HUES64 (cell line): ENCODE measurements around the gene RUBCNL.

Experiments
- H3K27ac ChIP-seq: 2 replicates; pipeline ENCODE4 v1.7.0; 2013; ENCODE audit warnings: low read depth, low read length, inconsistent platforms
- H3K27me3 ChIP-seq: 2 replicates; pipeline ENCODE4 v1.6.1; 2013; ENCODE audit warnings: mild to moderate bottlenecking, low read length; ENCODE audit not compliant: insufficient read depth
- H3K36me3 ChIP-seq: 2 replicates; pipeline ENCODE4 v1.6.1; 2013; ENCODE audit warnings: mild to moderate bottlenecking, low read length; ENCODE audit not compliant: insufficient read depth
- H3K4me1 ChIP-seq: 2 replicates; pipeline ENCODE4 v1.6.1; 2013; ENCODE audit warnings: mild to moderate bottlenecking, low read length, moderate library complexity; ENCODE audit not compliant: insufficient read depth
- H3K4me3 ChIP-seq: 2 replicates; pipeline ENCODE4 v1.5.1; 2013; ENCODE audit warnings: mild to moderate bottlenecking, low read length, moderate library complexity
- H3K9ac ChIP-seq: 2 replicates; pipeline ENCODE4 v1.6.1; 2013; ENCODE audit warnings: mild to moderate bottlenecking, low read depth, low read length
- H3K9me3 ChIP-seq: 2 replicates; pipeline ENCODE4 v1.6.1; 2013; ENCODE audit warnings: low read depth, low read length; ENCODE audit not compliant: insufficient read depth
- WGBS: fragments of 150-250, 120-280 bp; methylation state at CpG from one replicate; pipeline ENCODE4 v1.1.7; 2013; ENCODE audit warnings: missing lambda C conversion rate; 5-methylcytosine and 5-hydroxymethylcytosine counted together

The RUBCNL gene

GRCh38 chr13:46388846-46389245, 1.8 kb upstream of the RUBCNL start:
- H3K36me3 ChIP-seq = no peaks in the 10 kb centered on the region
- WGBS = 76% methylated on average over 3 of the region's 3 CpGs
- H3K27ac ChIP-seq = no peak overlapping the region
- no peak overlapping the region for H3K4me3 ChIP-seq
- H3K27me3 ChIP-seq = peaks cover 59% of the 10 kb centered on the region
- H3K9me3 ChIP-seq = no peaks in the 10 kb centered on the region
- H3K9ac ChIP-seq = no peak overlapping the region
- H3K4me1 ChIP-seq = peaks cover 22% of the 10 kb centered on the region

GRCh38 chr13:46388308-46388707, 1.3 kb upstream of the RUBCNL start:
- peaks cover 22% of the 10 kb centered on the region for H3K4me1 ChIP-seq
- WGBS = 82% methylated on average over 6 of the region's 6 CpGs
- H3K27ac ChIP-seq = no peak overlapping the region
- no peak overlapping the region for H3K9ac ChIP-seq
- peaks cover 65% of the 10 kb centered on the region for H3K27me3 ChIP-seq
- H3K36me3 ChIP-seq = no peaks in the 10 kb centered on the region
- no peak overlapping the region for H3K4me3 ChIP-seq
- H3K9me3 ChIP-seq = no peaks in the 10 kb centered on the region

- peak overlapping the region; percentile 85 for H3K4me3 ChIP-seq
Measured at GRCh38 chr13:46386392-46387063, 524 bp downstream of the RUBCNL start.

GRCh38 chr13:46385946-46386345, 1.1 kb downstream of the RUBCNL start:
- 19% methylated on average over 10 of the region's 10 CpGs for WGBS
- H3K27ac ChIP-seq = no peak overlapping the region
- H3K9ac ChIP-seq = no peak overlapping the region
- H3K27me3 ChIP-seq = peaks cover 70% of the 10 kb centered on the region
- peak overlapping the region; percentile 85 for H3K4me3 ChIP-seq
- no peaks in the 10 kb centered on the region for H3K9me3 ChIP-seq
- peaks cover 22% of the 10 kb centered on the region for H3K4me1 ChIP-seq
- no peaks in the 10 kb centered on the region for H3K36me3 ChIP-seq

More at GRCh38 chr13:46386392-46387063, 524 bp downstream of the RUBCNL start:
- no peak overlapping the region for H3K27ac ChIP-seq
- H3K4me1 ChIP-seq = peaks cover 22% of the 10 kb centered on the region
- no peaks in the 10 kb centered on the region for H3K9me3 ChIP-seq
- H3K36me3 ChIP-seq = no peaks in the 10 kb centered on the region
- WGBS = under 1% methylated on average over 36 of the region's 37 CpGs
- H3K27me3 ChIP-seq = peaks cover 70% of the 10 kb centered on the region
- H3K9ac ChIP-seq = peak overlapping the region; percentile 53

- H3K36me3 ChIP-seq = no peaks in the 10 kb centered on the region
Measured at GRCh38 chr13:46383383-46383782, 3.7 kb downstream of the RUBCNL start.

GRCh38 chr13:46382224-46382623, 4.8 kb downstream of the RUBCNL start:
- Histone ChIP-seq H3K4me1 (peaks cover 8% of the 10 kb centered on the region), H3K9me3 (no peaks in the 10 kb centered on the region), H3K36me3 (no peaks in the 10 kb centered on the region), H3K27ac (no peak overlapping the region), H3K4me3 (no peak overlapping the region), H3K9ac (no peak overlapping the region), H3K27me3 (peaks cover 44% of the 10 kb centered on the region)
- 97% methylated on average over 3 of the region's 3 CpGs for WGBS

More at GRCh38 chr13:46383383-46383782, 3.7 kb downstream of the RUBCNL start:
- no peak overlapping the region for H3K27ac ChIP-seq
- H3K9me3 ChIP-seq = no peaks in the 10 kb centered on the region
- H3K4me1 ChIP-seq = peaks cover 8% of the 10 kb centered on the region
- no peak overlapping the region for H3K9ac ChIP-seq
- no peak overlapping the region for H3K4me3 ChIP-seq
- peaks cover 56% of the 10 kb centered on the region for H3K27me3 ChIP-seq

GRCh38 chr13:46380242-46380641, 6.8 kb downstream of the RUBCNL start:
- no peak overlapping the region for H3K4me3 ChIP-seq
- peaks cover 24% of the 10 kb centered on the region for H3K27me3 ChIP-seq
- 92% methylated on average over 4 of the region's 4 CpGs for WGBS
- no peak overlapping the region for H3K9ac ChIP-seq
- H3K9me3 ChIP-seq = no peaks in the 10 kb centered on the region
- H3K4me1 ChIP-seq = no peaks in the 10 kb centered on the region
- H3K27ac ChIP-seq = no peak overlapping the region
- H3K36me3 ChIP-seq = no peaks in the 10 kb centered on the region

GRCh38 chr13:46379611-46380010, 7.4 kb downstream of the RUBCNL start:
- Histone ChIP-seq H3K27me3 (peaks cover 18% of the 10 kb centered on the region), H3K9me3 (no peaks in the 10 kb centered on the region), H3K4me1 (no peaks in the 10 kb centered on the region), H3K4me3 (no peak overlapping the region), H3K36me3 (no peaks in the 10 kb centered on the region), H3K27ac (no peak overlapping the region), H3K9ac (no peak overlapping the region)
- WGBS = 93% methylated on average over 1 of the region's 2 CpGs

GRCh38 chr13:46378411-46378810, 8.6 kb downstream of the RUBCNL start:
- no peak overlapping the region for H3K9ac ChIP-seq
- H3K4me3 ChIP-seq = no peak overlapping the region
- H3K4me1 ChIP-seq = no peaks in the 10 kb centered on the region

GRCh38 chr13:46377554-46377953, 9.5 kb downstream of the RUBCNL start:
- Histone ChIP-seq H3K4me3 (no peak overlapping the region), H3K36me3 (no peaks in the 10 kb centered on the region), H3K9ac (no peak overlapping the region), H3K27me3 (no peaks in the 10 kb centered on the region), H3K4me1 (no peaks in the 10 kb centered on the region), H3K9me3 (no peaks in the 10 kb centered on the region), H3K27ac (no peak overlapping the region)
- WGBS = 93% methylated on average over 4 of the region's 4 CpGs

More at GRCh38 chr13:46378411-46378810, 8.6 kb downstream of the RUBCNL start:
- Histone ChIP-seq H3K27ac (no peak overlapping the region), H3K27me3 (peaks cover 6% of the 10 kb centered on the region; the same call in 1 of the 2 replicates), H3K9me3 (no peaks in the 10 kb centered on the region), H3K36me3 (no peaks in the 10 kb centered on the region)
- WGBS = 93% methylated on average over 2 of the region's 2 CpGs

GRCh38 chr13:46374710-46375109, 12.3 kb downstream of the RUBCNL start:
- Histone ChIP-seq H3K27ac (no peak overlapping the region), H3K9ac (no peak overlapping the region), H3K36me3 (no peaks in the 10 kb centered on the region), H3K4me3 (no peak overlapping the region), H3K27me3 (no peaks in the 10 kb centered on the region), H3K4me1 (no peaks in the 10 kb centered on the region), H3K9me3 (no peaks in the 10 kb centered on the region)
- 90% methylated on average over 2 of the region's 2 CpGs for WGBS

GRCh38 chr13:46373623-46374022, 13.4 kb downstream of the RUBCNL start:
- no peak overlapping the region for H3K9ac ChIP-seq

More at GRCh38 chr13:46373623-46374022, 13.4 kb downstream of the RUBCNL start:
- Histone ChIP-seq H3K27ac (no peak overlapping the region), H3K9me3 (no peaks in the 10 kb centered on the region), H3K27me3 (no peaks in the 10 kb centered on the region), H3K36me3 (no peaks in the 10 kb centered on the region), H3K4me3 (no peak overlapping the region), H3K4me1 (no peaks in the 10 kb centered on the region)
- WGBS = 88% methylated on average over 1 of the region's 1 CpG
